DLD1 (cell line): ENCODE data around the gene CACNA1S.

ENCODE experiments used
- in situ Hi-C: cut with HindIII; loops from 2 replicates; pipeline ENCODE4 v1.10.0; 2017; ENCODE audit warnings: low sequenced_read_pairs

CACNA1S gene

DNA sequence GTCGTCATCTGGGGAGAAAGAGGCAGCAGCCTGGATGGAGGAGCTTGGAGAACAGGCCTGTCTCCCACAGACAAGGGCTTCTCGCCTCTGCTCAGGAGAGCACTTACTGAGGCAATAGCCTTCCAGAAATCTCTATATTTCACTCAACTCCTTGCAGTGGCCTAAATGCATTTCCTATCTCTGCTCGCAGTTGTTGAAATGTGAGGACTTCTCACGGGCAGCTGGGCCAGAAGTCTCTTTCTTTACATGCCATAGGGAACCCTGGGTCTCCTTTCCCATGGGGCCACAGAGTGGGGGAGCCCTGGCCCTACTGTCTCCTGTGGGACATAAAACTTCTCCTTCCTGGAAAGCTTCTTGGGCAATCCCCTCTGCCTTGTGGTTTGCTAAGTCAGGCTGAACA lies 45.2 kb downstream of the CACNA1S start:
- in situ Hi-C loops = no loop called here

DNA sequence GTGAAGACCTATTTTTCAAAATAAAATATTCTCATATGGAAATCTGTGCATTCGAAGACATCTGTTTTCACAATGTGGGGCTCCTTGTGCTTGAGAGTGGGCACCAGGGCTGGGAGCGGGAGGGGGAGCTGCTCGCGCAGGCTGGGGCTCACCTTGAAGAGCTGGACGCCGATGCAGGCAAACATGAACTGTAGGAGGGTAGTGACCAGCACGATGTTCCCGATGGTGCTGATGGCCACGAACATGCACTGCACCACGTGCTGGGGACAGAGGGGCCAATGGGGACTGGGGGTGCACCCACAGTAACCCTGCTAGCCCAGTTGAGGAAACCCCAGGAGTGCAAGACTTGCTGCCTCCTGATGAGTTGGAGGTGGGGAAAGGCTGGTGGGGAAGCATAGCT lies 46.5 kb downstream of the CACNA1S start:
- in situ Hi-C loops = no loop called here

DNA sequence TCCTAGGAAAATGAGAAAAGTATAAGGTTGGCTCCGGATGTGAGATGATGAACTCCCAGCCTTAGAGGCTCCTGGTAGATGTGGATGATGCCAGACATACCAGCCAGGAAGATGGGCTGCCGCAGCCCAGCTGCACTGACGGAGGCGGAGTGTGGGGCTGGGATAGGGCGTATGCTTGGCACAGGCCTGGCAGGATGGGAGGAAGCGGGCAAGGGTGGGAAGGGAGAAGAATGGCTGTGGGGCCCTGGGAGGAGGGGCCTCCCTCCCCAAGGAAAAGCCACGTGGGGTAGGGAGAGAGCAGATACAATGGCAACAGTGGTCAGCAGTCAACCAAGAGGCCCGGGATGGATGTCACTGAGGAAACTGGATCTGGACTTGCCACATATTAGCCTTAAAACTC lies 47.4 kb downstream of the CACNA1S start:
- in situ Hi-C loops = no loop called here

DNA sequence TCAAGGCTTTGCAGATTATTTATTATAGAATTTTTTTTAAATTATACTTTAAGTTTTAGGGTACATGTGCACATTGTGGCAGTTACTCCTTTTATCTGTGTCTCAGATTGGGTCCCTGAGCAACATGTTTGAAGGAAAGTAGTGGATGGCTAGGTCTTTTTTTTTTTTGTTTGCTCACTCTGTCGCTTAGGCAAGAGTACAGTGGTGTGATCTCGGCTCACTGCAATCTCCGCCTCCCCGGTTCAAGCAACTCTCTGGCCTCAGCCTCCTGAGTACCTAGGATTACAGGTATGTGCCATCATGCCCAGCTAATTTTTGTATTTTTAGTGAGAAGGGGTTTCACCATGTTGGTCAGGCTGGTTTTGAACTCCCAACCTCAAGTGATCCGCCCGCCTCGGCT lies 49.1 kb downstream of the CACNA1S start:
- in situ Hi-C loops = no loop called here

DNA sequence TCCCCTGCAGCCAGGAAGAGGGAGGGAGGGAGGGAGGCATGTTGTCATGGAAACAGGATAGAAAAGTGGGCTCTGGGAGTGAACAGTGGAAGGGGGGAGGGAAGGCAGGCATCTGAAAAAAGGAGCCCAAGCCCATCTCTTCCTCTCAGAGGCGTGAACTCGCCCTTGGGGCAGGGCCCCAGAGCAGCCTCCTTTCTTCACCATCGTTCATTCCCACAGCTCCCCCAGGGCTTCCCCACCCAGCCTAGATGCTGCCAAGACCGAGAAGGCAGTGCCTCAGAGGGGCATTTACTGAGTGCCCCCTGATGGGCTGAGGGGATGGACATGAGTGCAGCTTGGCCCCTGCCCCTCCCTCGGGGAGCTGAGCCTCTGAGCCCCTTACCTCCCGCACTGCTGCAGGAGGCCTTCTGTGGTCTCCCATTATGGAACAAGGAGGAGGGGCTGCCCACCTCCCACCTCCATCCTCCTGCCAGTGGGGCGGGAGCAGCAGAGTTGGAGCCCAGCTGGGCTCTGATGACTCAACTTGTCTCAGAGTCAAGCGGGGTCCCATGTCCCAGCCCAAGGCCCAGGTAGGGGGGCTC lies 49.6 kb downstream of the CACNA1S start:
- in situ Hi-C loops = no loop called here

DNA sequence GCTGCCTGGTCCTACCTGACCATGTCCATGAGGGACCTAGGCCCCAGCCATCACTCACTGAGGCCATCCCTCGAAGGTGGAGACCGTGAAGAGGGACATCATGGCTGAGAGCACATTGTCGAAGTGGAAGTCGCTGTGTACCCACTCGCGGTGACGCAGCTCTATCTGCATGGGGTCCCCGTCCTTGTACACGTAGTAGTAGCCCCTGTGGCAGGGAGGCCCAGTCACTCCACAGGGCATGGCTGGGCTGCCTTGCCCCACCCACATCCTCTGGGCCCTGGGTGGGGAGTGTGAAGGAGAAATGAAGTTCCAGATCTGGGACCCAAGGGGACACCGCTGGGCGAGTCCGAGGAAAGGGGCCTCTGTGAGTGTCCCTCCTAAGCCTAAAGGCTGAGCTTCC lies 50.3 kb downstream of the CACNA1S start:
- in situ Hi-C loops = no loop called here

DNA sequence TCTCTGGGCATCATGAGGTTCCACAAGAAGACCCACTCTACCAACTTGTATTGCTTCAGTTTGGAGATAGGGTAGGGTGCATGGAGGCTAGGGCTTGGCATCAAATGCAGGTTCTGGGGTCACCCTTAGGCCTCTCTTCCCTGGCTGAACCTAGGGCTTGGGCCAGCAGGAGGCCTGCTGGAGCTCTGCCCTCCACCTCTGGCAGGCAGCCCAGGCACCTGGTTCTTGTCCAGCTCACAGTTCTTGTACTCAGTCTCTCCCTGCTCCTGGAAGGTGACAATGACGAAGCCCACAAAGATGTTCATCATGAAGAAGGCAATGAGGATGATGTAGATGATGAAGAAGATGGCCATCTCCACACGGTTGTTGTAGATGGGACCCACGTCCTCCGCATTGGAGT lies 51.2 kb downstream of the CACNA1S start:
- in situ Hi-C loops = no loop called here

DNA sequence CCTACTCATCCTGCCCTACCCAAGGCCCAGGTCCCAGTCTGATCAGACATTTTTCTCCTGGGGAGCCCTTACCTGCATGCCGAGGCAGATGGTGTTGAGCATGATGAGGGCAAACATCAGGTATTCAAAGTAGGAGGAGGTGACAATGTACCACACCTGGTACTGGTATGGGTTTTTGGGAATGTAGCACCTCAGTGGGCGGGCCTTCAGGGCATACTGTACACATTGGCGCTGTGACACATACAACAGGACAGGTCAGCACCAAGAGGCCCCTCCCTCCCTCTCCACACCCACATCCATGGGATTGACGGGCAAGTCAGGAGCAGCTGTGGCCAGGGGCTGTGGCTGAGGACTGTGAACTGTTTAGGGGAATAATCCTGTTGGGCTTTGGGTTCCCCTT lies 51.6 kb downstream of the CACNA1S start:
- in situ Hi-C loops = no loop called here

DNA sequence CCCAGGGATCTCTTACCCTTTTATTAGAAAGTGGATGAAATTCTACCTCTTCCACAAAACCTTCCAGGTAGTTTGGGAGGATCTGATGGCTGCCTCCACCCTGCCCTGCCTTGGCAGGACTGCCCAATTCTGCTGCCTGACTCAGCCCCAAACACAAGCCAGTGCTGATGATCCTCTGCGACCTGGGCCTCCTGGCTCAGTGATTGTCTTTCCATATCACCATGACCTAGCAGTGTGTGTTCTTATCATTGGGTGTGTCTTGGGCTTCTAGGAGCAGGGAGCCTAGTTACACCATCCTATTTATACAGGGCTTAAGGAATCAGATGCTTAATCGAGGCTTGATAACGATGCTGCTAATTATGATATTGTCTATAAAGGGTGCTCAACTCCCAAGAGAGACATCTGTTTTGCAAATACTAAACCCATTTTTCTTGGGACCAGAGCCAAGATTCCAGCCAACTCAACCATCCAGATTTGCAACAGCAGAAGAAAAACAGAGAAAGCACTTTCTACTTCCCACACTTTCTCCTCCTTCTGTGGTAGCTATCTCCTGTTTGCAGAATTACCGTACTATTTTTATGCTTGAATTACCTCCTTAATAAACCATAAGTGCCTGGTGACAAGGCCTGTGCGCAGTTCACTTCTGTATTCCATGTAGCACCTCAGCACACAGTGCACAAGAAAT lies 52.2 kb downstream of the CACNA1S start:
- in situ Hi-C loops = no loop called here

DNA sequence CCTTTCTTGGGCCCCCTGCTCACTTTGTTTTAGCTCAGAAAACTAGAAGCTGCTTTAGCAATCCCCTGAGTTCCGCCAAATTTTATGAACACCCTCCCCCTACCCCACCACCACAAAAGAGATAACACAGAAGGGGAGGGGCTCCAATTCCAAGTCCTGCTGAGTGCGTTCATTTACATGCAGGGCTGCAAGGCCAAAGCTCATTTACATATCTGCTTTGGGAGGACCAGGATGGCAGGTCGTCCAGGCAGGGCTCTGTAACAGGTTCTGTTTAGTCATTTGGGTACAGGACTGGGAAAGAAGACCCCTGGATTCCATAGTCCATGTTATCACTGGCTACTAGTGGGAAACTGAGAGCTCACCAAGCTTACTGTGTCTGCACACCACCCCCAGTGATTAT lies 52.8 kb downstream of the CACNA1S start:
- in situ Hi-C loops = no loop called here

DNA sequence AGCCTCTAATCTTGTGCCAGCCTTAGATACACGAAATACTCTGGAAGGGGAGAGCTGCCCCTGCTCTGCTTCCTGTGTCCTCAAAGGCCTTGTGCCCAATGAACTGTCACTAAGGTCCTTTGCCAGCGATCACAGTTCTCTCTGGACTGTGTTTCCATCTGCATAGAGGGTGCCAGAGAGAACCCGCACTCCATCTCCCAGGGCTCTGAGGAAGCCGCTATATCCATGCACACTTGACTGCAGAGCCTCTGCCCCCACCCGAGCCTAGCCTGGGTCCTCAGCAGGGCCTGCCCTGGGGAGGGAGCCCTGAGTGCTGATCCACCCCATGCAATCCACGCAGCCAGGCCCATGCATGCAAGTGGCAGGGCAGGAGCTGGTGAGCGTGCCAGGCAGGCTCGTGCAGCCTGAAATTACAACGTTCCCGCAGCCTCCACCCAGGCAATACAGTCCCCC lies 58.1 kb downstream of the CACNA1S start:
- in situ Hi-C loops = no loop called here

DNA sequence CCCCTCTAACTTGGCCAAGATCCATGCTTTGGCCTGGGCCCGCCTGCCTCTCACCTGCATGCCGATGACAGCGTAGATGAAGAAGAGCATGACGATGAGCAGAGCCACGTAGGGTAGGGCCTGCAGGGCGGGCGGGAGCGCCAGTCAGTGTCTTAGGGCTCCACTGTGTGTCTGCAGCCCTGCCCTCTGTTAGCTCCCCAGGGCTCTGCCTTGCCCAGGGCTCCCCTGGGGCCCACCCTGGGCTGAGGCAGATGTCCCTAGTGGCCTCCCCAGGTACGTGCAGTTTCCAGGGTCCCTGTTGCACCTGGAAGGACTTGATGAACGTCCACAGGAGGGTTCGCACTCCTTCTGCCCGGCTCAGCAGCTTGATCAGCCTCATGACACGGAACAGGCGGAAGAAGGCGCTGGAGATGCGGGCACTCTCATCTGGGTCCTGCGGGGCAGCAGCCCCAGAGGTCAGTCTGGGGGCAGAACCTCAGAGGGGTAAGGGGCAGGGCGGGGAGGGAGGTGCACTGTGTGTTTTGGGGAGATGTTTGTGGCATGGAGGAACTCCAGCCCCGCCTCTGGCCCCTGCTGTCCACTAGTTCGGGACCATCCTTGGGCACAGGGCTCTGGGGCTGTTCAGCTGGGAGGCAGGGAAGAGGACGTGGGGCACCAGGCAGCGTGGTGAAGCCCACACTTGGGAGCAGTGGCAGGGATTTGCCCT lies 58.9 kb downstream of the CACNA1S start:
- in situ Hi-C loops = no loop called here

DNA sequence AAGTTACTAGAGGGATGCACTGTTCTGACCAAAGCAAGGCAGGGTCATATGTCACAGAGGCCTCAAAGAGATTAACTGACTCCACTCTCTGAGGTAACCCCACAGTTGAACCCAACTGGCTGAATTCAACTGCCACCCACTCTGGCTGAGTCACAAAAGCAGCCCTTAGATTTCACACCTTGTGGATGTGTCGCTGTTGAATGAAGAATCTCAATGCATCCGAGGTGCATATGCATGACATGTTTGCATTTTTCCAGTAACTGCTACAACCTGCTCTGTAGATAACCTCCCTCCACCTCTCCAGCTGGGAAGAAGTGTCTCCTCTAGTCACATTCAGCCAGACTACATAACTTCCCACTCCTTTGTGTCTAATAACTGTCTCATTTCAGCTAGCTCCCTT lies 60.8 kb downstream of the CACNA1S start:
- in situ Hi-C loops = no loop called here

DNA sequence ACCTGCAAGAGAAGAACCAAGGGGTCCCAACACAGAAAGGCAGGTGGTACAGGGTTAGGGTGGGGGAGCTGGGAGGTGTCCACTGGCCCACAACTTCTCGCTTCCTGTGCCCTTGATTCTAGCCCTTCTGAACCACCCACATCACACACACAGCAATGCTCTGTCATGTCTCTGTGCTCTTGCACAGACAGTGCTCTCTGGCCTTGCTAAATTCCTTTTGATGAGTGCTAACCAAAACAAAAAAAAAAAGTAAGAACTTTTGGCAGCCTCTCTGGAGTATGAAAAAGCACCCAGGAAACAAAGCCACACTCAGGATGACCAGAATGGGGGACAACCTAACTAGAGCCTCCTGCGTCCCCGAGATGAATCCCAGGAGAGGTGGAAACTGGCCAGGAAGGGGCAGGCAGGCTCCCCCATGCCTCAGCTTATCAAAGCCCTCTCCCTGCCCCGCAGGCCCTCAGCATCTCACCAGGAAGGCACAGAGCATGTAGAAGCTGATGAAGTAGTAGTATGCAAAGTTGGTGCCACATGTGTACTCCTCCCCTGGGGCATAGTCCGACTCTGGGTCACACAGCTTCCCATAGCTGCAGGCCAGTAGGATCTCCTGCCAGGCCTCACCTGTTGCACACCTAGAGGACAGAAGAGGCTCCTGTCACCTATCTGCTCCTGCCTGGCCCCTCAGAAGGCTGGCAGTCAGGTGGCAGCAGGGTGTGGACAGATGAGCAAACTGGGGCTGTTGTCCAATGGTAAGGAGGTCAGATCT lies 61.5 kb downstream of the CACNA1S start:
- in situ Hi-C loops = no loop called here

DNA sequence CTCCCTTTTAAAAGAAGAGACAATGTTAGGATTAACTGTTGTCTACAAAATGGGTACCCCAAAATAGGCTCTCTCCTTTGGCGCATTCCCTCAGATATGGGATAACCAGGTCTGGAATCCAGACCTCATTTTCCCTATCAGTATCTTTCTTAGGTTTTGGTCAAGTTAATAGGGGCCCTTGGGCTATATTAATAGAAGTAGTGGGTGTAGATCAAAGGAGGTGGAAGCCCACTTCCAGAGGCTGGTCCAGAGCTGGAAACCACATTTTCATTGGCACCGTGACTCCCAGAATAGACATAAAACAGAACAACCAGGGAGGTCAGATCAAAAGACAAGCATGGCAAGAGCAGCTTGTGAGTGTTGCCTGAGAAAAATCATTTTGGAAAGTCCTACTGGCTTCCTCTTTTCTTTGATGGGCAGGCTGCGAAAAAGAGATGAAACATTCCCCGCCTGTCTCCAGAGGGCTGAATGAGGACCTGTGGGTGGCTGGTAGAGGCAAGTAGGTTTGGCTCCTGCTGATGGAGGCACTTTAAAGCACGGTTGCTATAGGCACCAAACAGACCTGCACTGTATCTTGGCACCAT lies 62.9 kb downstream of the CACNA1S start:
- in situ Hi-C loops = loop anchor here (10.0 kb wide), 1 partner anchor 175 kb away; no protein-coding TSS in a partner anchor

DNA sequence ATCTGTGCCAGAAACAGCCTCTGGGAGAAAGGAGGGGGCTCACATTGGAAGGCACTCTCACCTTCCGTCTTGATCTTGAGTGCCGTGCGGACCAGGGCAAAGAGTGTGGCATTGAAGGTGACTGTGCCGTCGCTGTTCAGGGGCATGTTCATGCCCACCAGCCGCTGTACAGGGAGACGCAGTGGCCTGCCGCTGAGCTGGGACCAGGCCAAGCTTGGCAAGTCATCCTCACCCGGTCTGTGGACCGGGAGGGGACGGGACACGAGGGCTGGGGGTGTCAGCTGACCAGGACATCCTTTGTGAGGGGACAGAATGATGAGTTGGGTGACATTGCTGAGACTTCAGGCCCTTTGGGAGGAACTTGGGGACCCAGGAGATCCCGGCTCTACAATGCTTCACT lies 63.7 kb downstream of the CACNA1S start:
- in situ Hi-C loops = loop anchor here (10.0 kb wide), 1 partner anchor 176 kb away; no protein-coding TSS in a partner anchor

DNA sequence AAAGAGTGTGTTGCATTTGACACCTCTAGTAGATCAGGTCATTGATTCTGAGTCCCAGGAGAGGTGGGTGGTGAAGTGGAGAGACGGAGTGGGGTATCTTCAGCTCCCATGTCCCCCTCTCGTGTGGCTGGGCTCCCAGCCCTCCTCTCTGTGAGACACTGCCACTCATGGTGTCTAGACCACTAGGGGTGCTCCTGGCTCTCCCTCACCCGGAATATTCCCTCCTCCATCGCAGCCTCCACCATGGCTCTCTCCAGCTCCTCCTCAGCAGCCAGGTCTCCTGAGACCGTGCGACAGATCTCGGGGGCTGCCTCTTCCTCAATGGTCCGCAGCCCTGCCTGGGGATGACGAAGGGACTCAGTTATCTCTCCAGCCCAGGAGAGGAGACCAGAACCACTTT lies 68.1 kb downstream of the CACNA1S start:
- in situ Hi-C loops = loop anchor here (10.0 kb wide), 1 partner anchor 181 kb away; no protein-coding TSS in a partner anchor

DNA sequence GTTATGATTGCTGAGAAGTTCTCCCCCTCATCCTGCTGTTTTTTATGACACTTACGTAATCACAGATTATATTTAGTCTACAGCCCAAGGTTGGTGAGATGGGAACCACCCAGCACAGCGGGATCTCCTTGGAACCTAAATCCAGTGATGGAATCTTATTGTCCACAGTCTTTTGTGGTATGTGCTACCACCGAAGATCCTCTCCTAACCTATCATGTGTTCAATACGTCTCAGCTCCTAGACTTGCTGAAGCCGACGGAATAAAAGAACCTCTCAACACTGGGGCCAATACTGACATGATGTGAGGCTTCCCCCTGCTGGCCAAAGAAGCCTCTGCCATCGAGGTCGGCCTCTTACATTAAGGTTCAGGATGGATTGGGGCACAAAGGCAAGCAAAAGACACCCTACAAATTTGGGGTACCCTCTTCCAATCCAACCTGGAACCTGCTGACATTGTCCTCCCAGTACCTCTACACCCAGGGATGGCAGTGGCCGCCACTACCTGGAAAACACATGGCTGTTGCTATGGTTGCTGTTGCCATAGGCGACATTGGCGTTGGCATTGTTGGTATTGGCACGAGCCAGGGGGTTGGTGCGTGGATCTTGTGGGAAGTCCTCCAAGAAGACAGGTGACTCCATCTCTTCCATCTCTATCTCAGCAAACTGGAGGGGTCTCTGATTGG lies 69.3 kb downstream of the CACNA1S start:
- in situ Hi-C loops = loop anchor here (10.0 kb wide), 1 partner anchor 182 kb away; no protein-coding TSS in a partner anchor

DNA sequence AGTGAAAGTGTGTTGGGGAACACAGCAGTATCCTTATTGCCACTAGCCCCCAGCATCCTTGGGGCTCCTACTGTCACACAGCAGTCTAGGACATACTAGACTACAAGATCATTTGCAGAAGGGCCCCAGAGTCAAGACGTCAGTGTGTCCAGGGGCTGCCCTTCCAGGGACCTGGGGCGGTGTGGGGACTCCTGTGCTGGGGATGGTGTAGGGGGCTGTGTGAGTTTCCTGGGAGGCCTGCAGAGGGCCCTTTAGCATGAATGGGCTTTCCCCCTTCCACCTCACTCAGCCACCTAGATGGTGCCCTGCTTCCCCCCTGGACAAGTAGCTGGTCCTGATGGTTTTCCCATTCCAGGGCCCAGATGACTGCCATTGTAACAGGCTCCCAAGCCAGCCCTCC lies 71.2 kb downstream of the CACNA1S start:
- in situ Hi-C loops = loop anchor here (10.0 kb wide), 1 partner anchor 184 kb away; no protein-coding TSS in a partner anchor

DNA sequence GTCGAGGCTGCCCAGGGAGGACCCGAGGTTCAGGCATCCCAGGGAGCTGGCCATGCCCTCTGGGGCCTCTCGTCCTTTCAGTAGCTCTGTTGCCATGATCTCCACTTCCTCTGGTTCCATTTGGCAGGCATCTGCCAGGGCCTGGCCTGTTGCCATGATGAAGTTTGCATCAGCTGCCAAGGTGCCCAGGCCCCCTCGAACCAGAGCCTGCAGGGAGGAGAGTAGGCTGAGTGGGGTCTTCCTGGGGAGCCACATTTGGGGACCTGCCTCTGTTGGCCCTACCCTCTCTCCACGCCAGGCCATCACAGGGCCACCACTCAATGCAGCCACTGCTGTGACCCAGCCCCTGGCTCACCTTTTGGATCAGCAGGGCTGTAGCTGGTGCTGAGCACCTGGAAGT lies 72.3 kb downstream of the CACNA1S start:
- in situ Hi-C loops = loop anchor here (10.0 kb wide), 1 partner anchor 185 kb away; no protein-coding TSS in a partner anchor
